Liver (tissue), 9 donors: ENCODE measurements around the gene TMEM223. TPM values are rescaled to one million over a fixed set of nuclear protein-coding genes. Genes with fewer than 3 reads are reported as not detected.

ENCODE experiments used
- DNase-seq: peaks from one replicate; pipeline ENCODE4 v3.0.0-alpha.2; 2017; ENCODE audit warnings: low spot score
- H3K27ac ChIP-seq, 2 donors: one replicate each; pipeline ENCODE4 v1.7.0; 2013; ENCODE audit warnings: inconsistent platforms in 2 of 2, low read length in 2 of 2, control low read depth in 1 of 2, low read depth in 1 of 2, mild to moderate bottlenecking in 1 of 2
- H3K27me3 ChIP-seq, 4 donors: one replicate each; pipeline versions ENCODE4 v1.6.1 to v1.7.0; 2013; ENCODE audit warnings: low read length in 3 of 4, inconsistent platforms in 1 of 4, mild to moderate bottlenecking in 1 of 4, moderate library complexity in 1 of 4; ENCODE audit not compliant: control insufficient read depth in 4 of 4, insufficient read depth in 4 of 4
- H3K36me3 ChIP-seq, 4 donors: one replicate each; pipeline versions ENCODE4 v1.6.1 to v1.7.0; 2013; ENCODE audit warnings: low read length in 3 of 4, mild to moderate bottlenecking in 3 of 4, low read depth in 1 of 4, moderate library complexity in 1 of 4; ENCODE audit not compliant: control insufficient read depth in 4 of 4, insufficient read depth in 3 of 4
- H3K4me1 ChIP-seq, 4 donors: one replicate each; pipeline versions ENCODE4 v1.6.1 to v1.7.0; 2013; ENCODE audit warnings: low read length in 3 of 4, mild to moderate bottlenecking in 3 of 4, moderate library complexity in 1 of 4; ENCODE audit not compliant: control insufficient read depth in 4 of 4, insufficient read depth in 4 of 4
- H3K4me3 ChIP-seq, 3 donors: one replicate each; pipeline versions ENCODE4 v1.6.1 to v1.7.0; 2013; ENCODE audit warnings: low read length in 3 of 3, control low read depth in 1 of 3, low read depth in 1 of 3, mild to moderate bottlenecking in 1 of 3
- H3K9ac ChIP-seq, 2 donors: one replicate each; pipeline ENCODE4 v1.7.0; 2013; ENCODE audit warnings: low read length in 2 of 2, mild to moderate bottlenecking in 2 of 2, moderate library complexity in 2 of 2, control low read depth in 1 of 2, low read depth in 1 of 2
- H3K9me3 ChIP-seq, 4 donors: one replicate each; pipeline versions ENCODE4 v1.6.1 to v1.7.0; 2013; ENCODE audit warnings: low read length in 3 of 4; ENCODE audit not compliant: control insufficient read depth in 4 of 4
- CTCF ChIP-seq: fragments of 150-350 bp; IDR thresholded peaks from 2 replicates; pipeline ENCODE4 v1.5.1; 2017; ENCODE audit warnings: improper control_type of control experiment, low read depth, low read length; ENCODE audit not compliant: missing input control
- EGR1 ChIP-seq, 2 donors: IDR thresholded peaks; 2 replicates each; pipeline ENCODE4 v1.6.1; 2016 to 2018; ENCODE audit warnings: antibody characterized with exemption in 2 of 2, low read depth in 2 of 2
- FOXA1 ChIP-seq: IDR thresholded peaks from 2 replicates; pipeline ENCODE4 v1.6.1; 2016; ENCODE audit warnings: antibody characterized with exemption
- FOXA2 ChIP-seq: IDR thresholded peaks from 2 replicates; pipeline ENCODE4 v1.6.1; 2016; ENCODE audit warnings: antibody characterized with exemption
- GABPA ChIP-seq, 2 donors: IDR thresholded peaks in 1 of 2; conservative IDR thresholded peaks in 1 of 2; 2 replicates each; pipeline ENCODE4 v1.6.1; 2016; ENCODE audit warnings: antibody characterized with exemption in 2 of 2, mild to moderate bottlenecking in 1 of 2, moderate library complexity in 1 of 2
- HNF4A ChIP-seq, 2 donors: conservative IDR thresholded peaks; 2 replicates each; pipeline ENCODE4 v1.6.1; 2016; ENCODE audit warnings: antibody characterized with exemption in 2 of 2, mild to moderate bottlenecking in 2 of 2
- JUND ChIP-seq, 2 donors: IDR thresholded peaks; 2 replicates each; pipeline ENCODE4 v1.6.1; 2016; ENCODE audit warnings: antibody characterized with exemption in 2 of 2
- NR2F2 ChIP-seq: IDR thresholded peaks from 2 replicates; pipeline ENCODE4 v1.6.1; 2016; ENCODE audit warnings: antibody characterized with exemption
- RXRA ChIP-seq, 2 donors: IDR thresholded peaks; 2 replicates each; pipeline ENCODE4 v1.6.1; 2017 to 2018; ENCODE audit warnings: antibody characterized with exemption in 2 of 2, mild to moderate bottlenecking in 1 of 2
- SP1 ChIP-seq: IDR thresholded peaks from 2 replicates; pipeline ENCODE4 v1.6.1; 2018; ENCODE audit warnings: antibody characterized with exemption, mild to moderate bottlenecking
- TAF1 ChIP-seq: conservative IDR thresholded peaks from 2 replicates; pipeline ENCODE4 v1.6.1; 2016; ENCODE audit warnings: antibody characterized with exemption, mild to moderate bottlenecking
- YY1 ChIP-seq: IDR thresholded peaks from 2 replicates; pipeline ENCODE4 v1.6.1; 2016; ENCODE audit warnings: antibody characterized with exemption, mild to moderate bottlenecking
- WGBS: extraction: QIAGEN DNeasy Blood & Tissue Kit; methylation state at CpG from one replicate; pipeline ENCODE4 v1.1.7; 2013; 5-methylcytosine and 5-hydroxymethylcytosine counted together
- polyA plus RNA-seq, 2 donors: library from polyadenylated mRNA; stranded (reverse) in 1 of 2; unstranded in 1 of 2; fragments of 200-250 nt in 1 of 2; fragments of >200 nt in 1 of 2; fragmentation: Nextera tagmentation in 1 of 2; extraction: Ambion mirVana in 1 of 2; gene quantifications; one replicate each; pipeline versions ENCODE4 v1.2.1 to v1.2.3, GENCODE V29; 2013 to 2015
- total RNA-seq, 2 donors: library from RNA; depleted of rRNA; stranded (reverse); fragments of >200 nt; gene quantifications; one replicate each; pipeline ENCODE4 v1.2.3, GENCODE V29; 2014
- TF ChIP-seq, protein P1 (sequence below): IDR thresholded peaks from 2 replicates; pipeline ENCODE4 v1.6.1; 2016; ENCODE audit warnings: antibody characterized with exemption
- TF ChIP-seq, protein P2 (sequence below): IDR thresholded peaks from 2 replicates; pipeline ENCODE4 v1.6.1; 2016; ENCODE audit warnings: antibody characterized with exemption
- donor health status: healthy.
- donor health status: healthy.
- donor health status: healthy.
- donor health status: healthy.
- donor health status: healthy.

The TMEM223 gene
- total and polyA plus RNA-seq, 4 donors, result 9.2 to 23.8 (median 13.0) TPM

DNA sequence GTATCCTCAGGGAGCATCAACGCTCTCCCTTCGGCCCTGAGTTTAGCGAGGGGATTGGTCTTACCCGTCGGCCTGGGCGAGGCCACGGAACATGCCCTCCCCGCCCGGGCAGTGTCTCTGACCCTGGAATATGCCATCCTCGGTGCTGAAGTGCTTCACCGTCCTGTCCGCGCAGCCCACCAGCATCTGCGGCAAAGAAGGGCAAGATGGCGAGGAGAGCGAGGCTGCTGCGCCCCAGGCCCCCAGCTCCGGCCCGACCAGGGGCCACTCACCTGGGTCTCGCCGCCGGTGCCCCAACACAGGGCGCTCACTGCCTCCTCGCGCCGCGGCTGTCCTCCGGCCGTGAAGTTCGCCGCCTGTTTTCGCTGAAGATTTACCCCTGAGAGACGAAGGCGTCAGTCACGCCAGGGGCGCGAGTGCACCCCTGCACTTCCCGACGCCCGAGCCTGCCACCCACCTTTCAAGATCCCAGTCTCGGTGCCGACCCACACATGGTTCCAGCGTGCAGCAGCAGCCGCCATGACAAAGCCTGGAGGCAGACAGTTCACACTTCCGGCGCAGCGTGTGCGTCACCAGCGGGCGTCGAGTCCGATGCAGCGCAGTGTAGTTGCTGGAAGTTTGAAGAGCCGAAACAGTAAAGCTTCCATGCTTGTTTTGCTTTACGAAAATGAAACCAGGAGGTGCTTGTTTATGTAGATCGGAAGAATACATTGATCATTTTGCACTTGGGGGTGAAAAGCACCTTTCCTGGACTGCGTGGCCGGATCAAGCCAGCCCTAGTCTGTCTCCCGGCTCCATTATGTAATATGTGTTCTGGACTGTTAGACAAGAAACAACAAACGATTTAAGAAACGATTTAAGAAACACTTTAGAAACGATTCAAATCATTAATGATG, 47.5 kb upstream of the TMEM223 start, which contains the start of gene WDR74 (continued):
- TF ChIP-seq CTCF, result no peak
- TF ChIP-seq GABPA (IDR thresholded peaks at IDR 0.05 in 1 of 2, conservative IDR thresholded peaks at IDR 0.05 in 1 of 2), result peak; percentile 71 to 94
- peak; percentile 99 for TF ChIP-seq YY1
- TF ChIP-seq RXRA (IDR thresholded peaks at IDR 0.05), result peak; percentile 21 to 50
- TF ChIP-seq, protein P1, sequence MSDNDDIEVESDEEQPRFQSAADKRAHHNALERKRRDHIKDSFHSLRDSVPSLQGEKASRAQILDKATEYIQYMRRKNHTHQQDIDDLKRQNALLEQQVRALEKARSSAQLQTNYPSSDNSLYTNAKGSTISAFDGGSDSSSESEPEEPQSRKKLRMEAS, result peak; percentile 99
- TF ChIP-seq HNF4A (conservative IDR thresholded peaks at IDR 0.05), result peak; percentile 18 to 28
- peak; percentile 25 for TF ChIP-seq FOXA1

- Histone ChIP-seq H3K27me3 (no peaks in the 10 kb centered on the region), H3K9ac (no peak overlapping the region), H3K27ac (no peak overlapping the region), H3K4me3 (no peak overlapping the region), H3K4me1 (peaks cover 2 to 42% (median 35%) of the 10 kb centered on the region in 4 donors), H3K9me3 (no peaks in the 10 kb centered on the region), H3K36me3 (peaks cover 4 to 26% (median 8%) of the 10 kb centered on the region in 4 donors)
- DNase-seq, result no peak
- WGBS, result 89% methylated on average over 8 of the region's 8 CpGs
- no peak for TF ChIP-seq RXRA (IDR thresholded peaks at IDR 0.05)
- no peak for TF ChIP-seq TAF1
- TF ChIP-seq, protein P1, result no peak
- TF ChIP-seq, protein P2, sequence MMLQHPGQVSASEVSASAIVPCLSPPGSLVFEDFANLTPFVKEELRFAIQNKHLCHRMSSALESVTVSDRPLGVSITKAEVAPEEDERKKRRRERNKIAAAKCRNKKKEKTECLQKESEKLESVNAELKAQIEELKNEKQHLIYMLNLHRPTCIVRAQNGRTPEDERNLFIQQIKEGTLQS, result no peak
- no peak for TF ChIP-seq EGR1 (IDR thresholded peaks at IDR 0.05; ENCODE audit: low read depth in 2 of 2)
- TF ChIP-seq SP1, result no peak
- no peak for TF ChIP-seq GABPA (IDR thresholded peaks at IDR 0.05 in 1 of 2, conservative IDR thresholded peaks at IDR 0.05 in 1 of 2)
- no peak for TF ChIP-seq NR2F2
- TF ChIP-seq FOXA1, result no peak
- no peak for TF ChIP-seq JUND (IDR thresholded peaks at IDR 0.05)
These were observed 43.5 kb upstream of the TMEM223 start for GRCh38 chr11:62835336-62835735.

DNA sequence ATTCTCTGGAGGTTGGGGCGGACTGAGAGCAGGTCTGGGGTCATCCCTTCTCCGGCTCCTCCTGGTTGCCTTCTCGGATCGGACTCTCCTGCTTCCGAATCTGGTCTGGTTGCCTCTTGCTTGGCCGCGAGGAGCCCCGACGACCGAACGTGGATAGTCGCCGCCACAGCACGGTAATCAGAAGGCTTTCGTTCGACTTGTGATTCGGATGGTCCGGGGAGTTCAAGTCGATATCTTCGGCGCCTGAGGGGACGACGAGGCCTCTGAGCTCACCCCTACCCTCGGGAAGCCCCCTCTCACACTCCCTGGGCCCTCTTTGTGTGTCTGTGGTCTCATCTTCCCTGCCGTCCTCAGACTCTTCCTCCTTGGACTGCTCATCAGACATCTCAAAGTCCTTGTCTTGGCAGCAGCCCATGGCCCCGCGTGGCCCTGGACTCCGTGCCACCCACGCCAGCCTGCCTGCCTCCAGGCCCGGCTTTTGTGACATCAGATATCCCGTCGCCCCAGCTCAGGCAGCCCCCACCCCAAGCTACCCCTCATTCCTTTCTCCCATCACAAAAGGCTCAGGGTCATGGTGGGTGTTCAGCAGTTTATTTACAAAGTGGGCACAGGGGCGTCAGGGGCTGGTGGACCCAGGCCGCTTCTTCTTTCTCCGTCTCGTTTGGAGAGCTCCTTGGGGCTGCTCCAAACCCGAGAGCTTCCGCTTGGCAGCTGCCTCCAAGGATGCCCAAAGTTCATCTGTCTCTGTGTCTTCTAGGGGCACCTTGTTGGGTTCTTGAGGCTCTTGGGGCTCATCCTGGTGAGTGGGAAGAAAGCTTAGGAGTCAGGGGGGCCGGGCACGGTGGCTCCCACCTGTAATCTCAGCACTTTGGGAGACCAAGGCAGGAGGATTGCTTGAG, 40.8 kb upstream of the TMEM223 start, which contains the start of gene TEX54:
Gene TEX54 (minus strand): TSS at position 506 of the 899 bp plus-strand sequence.
- H3K9me3 ChIP-seq, result no peaks in the 10 kb centered on the region
- peak; percentile 43 for DNase-seq
- no peaks in the 10 kb centered on the region for H3K27me3 ChIP-seq
- peak within 1 kb of the TSS; percentile 79 to 80 for H3K9ac ChIP-seq
- peaks cover 6 to 32% (median 11%) of the 10 kb centered on the region in 4 donors for H3K36me3 ChIP-seq
- H3K27ac ChIP-seq, result peak within 1 kb of the TSS; percentile 95 to 97
- H3K4me1 ChIP-seq, result peaks cover 2 to 35% (median 28%) of the 10 kb centered on the region in 4 donors
- 10% methylated on average over 40 of the region's 40 CpGs for WGBS
- peak in 1 of 2 donors; percentile 25 for TF ChIP-seq EGR1 (IDR thresholded peaks at IDR 0.05; ENCODE audit: low read depth in 2 of 2)
- TF ChIP-seq FOXA2, result no peak
- H3K4me3 ChIP-seq, result peak within 1 kb of the TSS; percentile 89 to 97 (median 92)
